PC-3 (cell line): ENCODE data around the gene DOCK4. TPM values are rescaled to one million over a fixed set of nuclear protein-coding genes. Genes with fewer than 3 reads are reported as not detected.
A peak's percentile ranks its signal among the peaks of the same experiment; 100 is the strongest.

Source experiments
- ATAC-seq: fragments of 200-7000 bp; cut with Tn5 transposase; 2 replicates; pipeline ENCODE4 v1.9.1; 2020; ENCODE audit warnings: mild to moderate bottlenecking, moderate library complexity
- BruUV-seq: library from RNA; stranded (reverse); fragments of 400-500 nt; replicated peaks from 2 replicates; lab custom pipeline; 2021; lab: Mats Ljungman, UMichigan
- CTCF ChIA-PET: fragments of 300-600 bp; sonication (Branson Sonifier 250); formaldehyde crosslinking; loops from one replicate; lab custom pipeline; 2022; ENCODE audit warnings: antibody characterized with exemption; lab: Charles Lee
- POLR2A ChIA-PET: fragments of 300-600 bp; sonication (Branson Sonifier 250); formaldehyde crosslinking; loops from one replicate; lab custom pipeline; 2022; ENCODE audit warnings: antibody characterized with exemption; ENCODE audit not compliant: unreplicated experiment; lab: Charles Lee
- DNase-seq: peaks from one replicate; pipeline ENCODE4 v3.0.0-alpha.2; 2015
- H2AFZ ChIP-seq: fragments of 300-600 bp; sonication (generic); 2 replicates; pipeline ENCODE4 v1.6.0; 2016; ENCODE audit warnings: antibody characterized with exemption, low read length
- H3F3A ChIP-seq: fragments of 300-600 bp; sonication (generic); one replicate; pipeline ENCODE4 v1.6.0; 2017; ENCODE audit warnings: antibody characterized with exemption, low read length, control low read depth, mild to moderate bottlenecking; ENCODE audit not compliant: unreplicated experiment
- H3K27ac ChIP-seq: fragments of 300-600 bp; sonication (generic); 2 replicates; pipeline ENCODE4 v1.5.1; 2016; ENCODE audit warnings: mild to moderate bottlenecking, low read length
- H3K27me3 ChIP-seq: fragments of 300-600 bp; sonication (generic); 2 replicates; pipeline ENCODE4 v1.6.1; 2016; ENCODE audit warnings: low read length, mixed read lengths
- H3K36me3 ChIP-seq: fragments of 300-600 bp; sonication (generic); 2 replicates; pipeline ENCODE4 v1.6.1; 2016; ENCODE audit warnings: low read depth, mixed run types, low read length, mixed read lengths
- H3K4me1 ChIP-seq: fragments of 300-600 bp; sonication (generic); 2 replicates; pipeline ENCODE4 v1.5.1; 2016; ENCODE audit warnings: low read length; ENCODE audit not compliant: insufficient read depth
- H3K4me2 ChIP-seq: fragments of 300-600 bp; sonication (generic); 2 replicates; pipeline ENCODE4 v1.6.0; 2016; ENCODE audit warnings: low read length
- H3K4me3 ChIP-seq: fragments of 300-600 bp; sonication (generic); 2 replicates; pipeline ENCODE4 v1.5.1; 2016; ENCODE audit warnings: mild to moderate bottlenecking, low read length, mixed read lengths
- H3K79me2 ChIP-seq: fragments of 300-600 bp; sonication (generic); 2 replicates; pipeline ENCODE4 v1.6.1; 2017; ENCODE audit warnings: low read length, mixed read lengths
- H3K9ac ChIP-seq: fragments of 300-600 bp; sonication (generic); 2 replicates; pipeline ENCODE4 v1.6.0; 2016; ENCODE audit warnings: mild to moderate bottlenecking, low read length
- H3K9me2 ChIP-seq: fragments of 300-600 bp; sonication (generic); replicated peaks from 2 replicates; pipeline ENCODE4 v1.6.1; 2016; ENCODE audit warnings: mixed run types, low read length, mixed read lengths
- H3K9me3 ChIP-seq: fragments of 300-600 bp; sonication (generic); 2 replicates; pipeline ENCODE4 v1.6.1; 2016; ENCODE audit warnings: low read length, mixed read lengths
- H4K20me1 ChIP-seq: fragments of 300-600 bp; sonication (generic); 2 replicates; pipeline ENCODE4 v1.6.1; 2016; ENCODE audit warnings: low read length, mixed read lengths
- CTCF ChIP-seq: fragments of 300-600 bp; sonication (generic); conservative IDR thresholded peaks from 2 replicates; pipeline ENCODE4 v1.5.1; 2017; ENCODE audit warnings: antibody characterized with exemption, low read depth, mild to moderate bottlenecking, low read length
- EZH2 ChIP-seq: fragments of 300-600 bp; sonication (generic); IDR thresholded peaks from one replicate; pipeline ENCODE4 v1.6.1; 2017; ENCODE audit warnings: antibody characterized with exemption, mild to moderate bottlenecking, low read length; ENCODE audit not compliant: unreplicated experiment
- EZH2phosphoT487 ChIP-seq: fragments of 300-600 bp; sonication (generic); IDR thresholded peaks from 2 replicates; pipeline ENCODE4 v1.6.1; 2018; ENCODE audit warnings: mild to moderate bottlenecking, antibody characterized with exemption, low read length, borderline replicate concordance
- intact Hi-C: fragments of 100-400 bp; cut with micrococcal nuclease; formaldehyde crosslinking; loops from 2 replicates; pipeline ENCODE4 v1.9.0; 2023
- total RNA-seq: library from RNA; depleted of rRNA; stranded (reverse); fragments of >200 nt; gene quantifications from 2 replicates; pipeline ENCODE4 v1.2.3, GENCODE V29; 2014

Gene DOCK4
- total RNA-seq, 1 experiment from 2014 or later: 25.4 TPM

GRCh38 chr7:111718886-111719285 lies 487.3 kb downstream of the DOCK4 start:
- Histone ChIP-seq H3K9me3 (no peaks in the 10 kb centered on the region), H4K20me1 (no peaks in the 10 kb centered on the region), H3F3A (no peaks in the 10 kb centered on the region), H3K4me1 (no peaks in the 10 kb centered on the region), H3K4me3 (no peak overlapping the region), H3K9me2 (no peaks in the 10 kb centered on the region), H3K4me2 (no peak overlapping the region), H3K9ac (no peak overlapping the region), H3K79me2 (no peaks in the 10 kb centered on the region), H2AFZ (no peak overlapping the region), H3K27ac (no peak overlapping the region), H3K36me3 (no peaks in the 10 kb centered on the region), H3K27me3 (no peaks in the 10 kb centered on the region)
- ATAC-seq: no peak
- TF ChIP-seq EZH2 (no peak), EZH2phosphoT487 (no peak), CTCF (no peak)
- BruUV-seq: no TSS peak
- CTCF ChIA-PET: no interaction called here
- DNase-seq: no peak
- intact Hi-C loops: no loop called here
- POLR2A ChIA-PET: no interaction called here

GRCh38 chr7:111711426-111712065 lies 494.7 kb downstream of the DOCK4 start:
- no peaks in the 10 kb centered on the region for H3F3A ChIP-seq
- no peak overlapping the region for H3K27ac ChIP-seq
- peak; percentile 38 for DNase-seq
- no peaks in the 10 kb centered on the region for H3K9me2 ChIP-seq
- H3K4me1 ChIP-seq: peaks cover 9% of the 10 kb centered on the region
- H2AFZ ChIP-seq: no peak overlapping the region
- BruUV-seq: no TSS peak
- CTCF ChIA-PET: no interaction called here
- H3K4me2 ChIP-seq: peak overlapping the region; percentile 11; the same call in 1 of the 2 replicates
- H4K20me1 ChIP-seq: no peaks in the 10 kb centered on the region
- no peaks in the 10 kb centered on the region for H3K79me2 ChIP-seq
- H3K9me3 ChIP-seq: no peaks in the 10 kb centered on the region
- no peak overlapping the region for H3K4me3 ChIP-seq
- POLR2A ChIA-PET: interaction anchor here (0.7 kb wide), 1 partner anchor 151 kb away, joined by 4 read pairs; no protein-coding TSS in a partner anchor
- intact Hi-C loops: no loop called here
- no peaks in the 10 kb centered on the region for H3K36me3 ChIP-seq
- peak; percentile 92 for ATAC-seq
- H3K27me3 ChIP-seq: no peaks in the 10 kb centered on the region
- no peak overlapping the region for H3K9ac ChIP-seq
- no peak for TF ChIP-seq EZH2phosphoT487
- no peak for TF ChIP-seq CTCF
- TF ChIP-seq EZH2: no peak

GRCh38 chr7:111710839-111711380 lies 495.3 kb downstream of the DOCK4 start:
- intact Hi-C loops: no loop called here
- Histone ChIP-seq H4K20me1 (no peaks in the 10 kb centered on the region), H3K4me1 (peaks cover 9% of the 10 kb centered on the region), H3K79me2 (no peaks in the 10 kb centered on the region), H3F3A (no peaks in the 10 kb centered on the region), H3K9me3 (no peaks in the 10 kb centered on the region), H3K27me3 (no peaks in the 10 kb centered on the region), H3K36me3 (no peaks in the 10 kb centered on the region), H3K9me2 (no peaks in the 10 kb centered on the region), H2AFZ (no peak overlapping the region), H3K9ac (no peak overlapping the region), H3K4me3 (no peak overlapping the region), H3K4me2 (no peak overlapping the region), H3K27ac (no peak overlapping the region)
- ATAC-seq (peak; percentile 53), DNase-seq (no peak)
- BruUV-seq: no TSS peak
- POLR2A ChIA-PET: no interaction called here
- CTCF ChIA-PET: no interaction called here
- no peak for TF ChIP-seq EZH2phosphoT487
- no peak for TF ChIP-seq CTCF
- no peak for TF ChIP-seq EZH2
